GM12872 (cell line): ENCODE data around the gene UBE2QL1.

Experiments used
- CTCF ChIP-seq: IDR thresholded peaks from 3 replicates; pipeline ENCODE4 v1.5.1; 2011; ENCODE audit warnings: low read depth, mild to moderate bottlenecking, low read length, moderate library complexity; ENCODE audit not compliant: insufficient read depth

Gene UBE2QL1

DNA sequence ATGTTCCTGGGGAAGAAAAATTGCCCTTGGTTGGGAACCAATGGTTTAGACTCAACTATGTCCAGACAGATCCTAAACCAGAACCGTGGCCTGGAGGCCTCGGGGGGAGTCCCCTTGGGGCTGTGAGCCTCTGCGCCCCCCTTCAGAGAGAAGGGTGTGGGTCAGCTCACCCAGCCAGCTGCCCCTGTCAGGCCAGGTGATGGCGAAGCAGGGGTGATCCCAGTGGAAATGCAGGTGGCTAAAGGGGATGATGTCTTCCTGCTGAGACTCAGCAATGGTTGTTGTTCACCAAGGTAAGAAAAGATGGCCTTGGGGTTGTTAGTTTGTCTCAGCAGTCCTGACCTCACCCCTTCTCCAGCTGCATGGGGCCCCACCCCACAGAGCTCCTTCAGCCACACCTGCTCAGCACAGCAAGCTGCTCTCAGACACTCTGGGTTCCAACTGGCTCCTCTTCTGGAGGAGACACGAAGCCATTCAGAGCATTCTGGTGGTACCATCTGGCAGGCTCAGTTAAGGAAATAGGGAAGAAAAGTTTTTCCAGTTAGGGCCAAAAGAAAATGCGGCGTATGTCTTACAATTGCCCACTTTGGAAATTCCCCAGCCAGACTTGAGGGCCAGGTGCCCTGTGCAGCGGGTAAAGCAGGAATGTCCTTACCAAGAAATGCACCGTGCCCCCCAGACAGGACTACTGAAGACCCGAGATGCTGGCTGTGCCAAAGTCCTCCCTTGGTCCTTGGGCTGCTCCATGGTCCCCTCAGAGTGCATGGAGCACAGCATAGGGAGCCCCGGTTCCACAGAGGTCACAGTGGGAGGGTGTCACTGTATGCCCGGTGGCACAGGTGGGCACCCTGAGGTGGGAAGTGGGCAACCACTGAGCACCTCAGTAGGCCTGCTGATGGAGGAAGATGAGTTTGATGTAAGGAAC lies 94.0 kb downstream of the UBE2QL1 start:
- TF ChIP-seq CTCF: no peak

GRCh38 chr5:6543346-6543730 lies 94.7 kb downstream of the UBE2QL1 start:
- no peak for TF ChIP-seq CTCF

DNA sequence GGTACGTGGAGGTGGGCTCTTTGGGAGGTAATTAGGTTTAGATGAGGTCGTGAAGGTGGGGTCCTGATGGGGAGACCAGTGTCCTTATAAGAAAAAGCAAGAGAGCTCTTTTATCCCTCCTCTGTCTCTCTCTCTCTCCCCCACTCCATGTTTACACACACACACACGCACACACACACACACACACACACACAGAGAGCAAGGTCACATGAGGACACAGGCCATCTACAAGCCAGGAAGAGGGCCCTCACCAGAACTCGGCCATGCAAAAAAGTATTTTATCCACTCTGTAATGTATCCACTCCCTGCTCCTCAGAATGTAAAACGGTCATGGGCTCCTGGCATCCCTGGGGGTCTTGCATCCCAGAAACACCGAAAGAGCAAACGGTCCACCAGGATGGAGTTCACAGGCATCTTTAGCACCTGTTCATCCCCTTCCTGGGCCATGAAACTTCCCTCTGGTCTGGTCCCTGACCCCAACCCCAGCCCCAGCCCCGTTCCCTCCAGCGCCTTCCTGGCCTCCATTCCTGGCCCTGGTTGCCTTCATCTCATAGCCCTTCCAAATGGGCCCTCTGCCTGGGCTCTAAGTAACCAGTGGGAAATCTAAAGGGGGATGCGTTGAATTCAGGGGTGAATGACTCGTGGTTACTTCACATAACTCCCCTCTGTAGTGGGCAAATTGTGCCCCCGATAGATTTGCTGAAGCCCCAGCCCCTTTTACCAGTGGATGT lies 95.3 kb downstream of the UBE2QL1 start:
- no peak for TF ChIP-seq CTCF
